Epithelial cell of proximal tubule (primary cell): Measurements from ENCODE around the gene ANKRD13D. TPM values are rescaled to one million over a fixed set of nuclear protein-coding genes. Genes with fewer than 3 reads are reported as not detected.
A peak's percentile ranks its signal among the peaks of the same experiment; 100 is the strongest.

Source experiments
- DNase-seq: peaks from one replicate; pipeline ENCODE4 v3.0.0-alpha.2; 2011; ENCODE audit warnings: low read depth
- H3K4me3 ChIP-seq: 2 replicates; pipeline ENCODE4 v1.5.1; 2011; ENCODE audit warnings: low read depth, mild to moderate bottlenecking, low read length
- total RNA-seq: library from RNA; depleted of rRNA; stranded (reverse); fragments of >200 nt; gene quantifications from 2 replicates; pipeline ENCODE4 v1.2.3, GENCODE V29; 2015
- TF ChIP-seq, protein P1 (sequence below): conservative IDR thresholded peaks from 2 replicates; pipeline ENCODE4 v1.5.1; 2012; ENCODE audit warnings: low read depth, mild to moderate bottlenecking, low read length

ANKRD13D gene
- total RNA-seq, 1 donor from 2014 or later: 32.3 TPM

- peak overlapping the region; percentile 66 for H3K4me3 ChIP-seq
- peak; percentile 42 for DNase-seq
- TF ChIP-seq, protein P1, sequence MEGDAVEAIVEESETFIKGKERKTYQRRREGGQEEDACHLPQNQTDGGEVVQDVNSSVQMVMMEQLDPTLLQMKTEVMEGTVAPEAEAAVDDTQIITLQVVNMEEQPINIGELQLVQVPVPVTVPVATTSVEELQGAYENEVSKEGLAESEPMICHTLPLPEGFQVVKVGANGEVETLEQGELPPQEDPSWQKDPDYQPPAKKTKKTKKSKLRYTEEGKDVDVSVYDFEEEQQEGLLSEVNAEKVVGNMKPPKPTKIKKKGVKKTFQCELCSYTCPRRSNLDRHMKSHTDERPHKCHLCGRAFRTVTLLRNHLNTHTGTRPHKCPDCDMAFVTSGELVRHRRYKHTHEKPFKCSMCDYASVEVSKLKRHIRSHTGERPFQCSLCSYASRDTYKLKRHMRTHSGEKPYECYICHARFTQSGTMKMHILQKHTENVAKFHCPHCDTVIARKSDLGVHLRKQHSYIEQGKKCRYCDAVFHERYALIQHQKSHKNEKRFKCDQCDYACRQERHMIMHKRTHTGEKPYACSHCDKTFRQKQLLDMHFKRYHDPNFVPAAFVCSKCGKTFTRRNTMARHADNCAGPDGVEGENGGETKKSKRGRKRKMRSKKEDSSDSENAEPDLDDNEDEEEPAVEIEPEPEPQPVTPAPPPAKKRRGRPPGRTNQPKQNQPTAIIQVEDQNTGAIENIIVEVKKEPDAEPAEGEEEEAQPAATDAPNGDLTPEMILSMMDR: no peak
Observed at GRCh38 chr11:67301951-67302516, 12.9 kb downstream of the ANKRD13D start.

- DNase-seq: no peak
- TF ChIP-seq, protein P1: no peak
- peak overlapping the region; percentile 66 for H3K4me3 ChIP-seq
Observed at GRCh38 chr11:67302571-67303131, 13.5 kb downstream of the ANKRD13D start.

GRCh38 chr11:67303132-67303834, 14.2 kb downstream of the ANKRD13D start, which contains the start of gene SSH3:
Gene SSH3, plus strand, starts transcription at chr11:67303530. Its CDS starts 96 bp downstream, at chr11:67303626.
- TF ChIP-seq, protein P1: no peak
- no peak for DNase-seq
- peak within 1 kb of the TSS; percentile 66 for H3K4me3 ChIP-seq

DNA sequence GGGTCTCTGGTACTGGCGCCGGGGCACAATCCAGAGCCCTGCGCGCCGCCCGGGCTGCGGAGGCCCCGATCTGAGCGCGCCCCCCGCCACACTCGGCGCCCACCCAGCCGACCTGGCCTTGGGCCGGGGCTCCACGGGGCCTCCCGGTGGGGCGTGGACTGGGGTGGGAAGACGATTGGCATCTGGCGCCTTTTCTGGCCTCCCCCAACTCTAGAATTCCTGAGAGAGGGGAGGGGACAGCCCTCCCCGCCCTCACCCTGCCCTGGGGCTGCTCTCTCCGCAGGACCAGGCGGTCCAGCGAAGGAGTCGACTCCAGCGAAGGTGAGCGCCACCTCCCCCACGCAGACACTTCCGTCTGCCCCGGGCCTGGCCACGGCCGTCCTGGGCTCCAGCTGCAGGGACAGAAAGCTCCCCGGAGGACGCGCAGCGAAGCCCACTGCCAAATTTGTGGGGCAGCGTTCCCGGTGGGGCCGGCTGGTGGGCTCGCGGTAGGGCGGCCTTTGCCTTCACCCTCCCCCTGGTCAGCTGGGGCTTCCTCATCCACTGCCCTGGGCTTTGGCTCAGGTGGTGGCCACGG, 14.8 kb downstream of the ANKRD13D start:
- DNase-seq: no peak
- H3K4me3 ChIP-seq: peak overlapping the region; percentile 66
- TF ChIP-seq, protein P1: no peak

- peak overlapping the region; percentile 66 for H3K4me3 ChIP-seq
- no peak for DNase-seq
- TF ChIP-seq, protein P1: no peak
Observed at GRCh38 chr11:67304511-67305113, 15.5 kb downstream of the ANKRD13D start.

- no peak for DNase-seq
- TF ChIP-seq, protein P1: no peak
- H3K4me3 ChIP-seq: no peak overlapping the region
Observed at GRCh38 chr11:67306769-67307544, 17.9 kb downstream of the ANKRD13D start.
